Mucosa of gallbladder (tissue), 1 donor: ENCODE results near the gene TSC22D4. TPM values are rescaled to one million over a fixed set of nuclear protein-coding genes. Genes with fewer than 3 reads are reported as not detected.
"Not testable (repeated sequence)": the region's sequence is repeated elsewhere in the genome, so short reads cannot be mapped to it uniquely, and the experiment has no call there.

Experiments used
- DNase-seq: peaks from one replicate; pipeline ENCODE4 v3.0.0-alpha.2; 2020; ENCODE audit warnings: low spot score
- total RNA-seq: library from RNA; stranded (reverse); gene quantifications from one replicate; pipeline ENCODE4 v1.2.1, GENCODE V29; 2021
- donor health status: DM: no; HTN: no; CAD: no.

The TSC22D4 gene
- total RNA-seq, 1 donor from 2014 or later, result 78.2 TPM

DNA sequence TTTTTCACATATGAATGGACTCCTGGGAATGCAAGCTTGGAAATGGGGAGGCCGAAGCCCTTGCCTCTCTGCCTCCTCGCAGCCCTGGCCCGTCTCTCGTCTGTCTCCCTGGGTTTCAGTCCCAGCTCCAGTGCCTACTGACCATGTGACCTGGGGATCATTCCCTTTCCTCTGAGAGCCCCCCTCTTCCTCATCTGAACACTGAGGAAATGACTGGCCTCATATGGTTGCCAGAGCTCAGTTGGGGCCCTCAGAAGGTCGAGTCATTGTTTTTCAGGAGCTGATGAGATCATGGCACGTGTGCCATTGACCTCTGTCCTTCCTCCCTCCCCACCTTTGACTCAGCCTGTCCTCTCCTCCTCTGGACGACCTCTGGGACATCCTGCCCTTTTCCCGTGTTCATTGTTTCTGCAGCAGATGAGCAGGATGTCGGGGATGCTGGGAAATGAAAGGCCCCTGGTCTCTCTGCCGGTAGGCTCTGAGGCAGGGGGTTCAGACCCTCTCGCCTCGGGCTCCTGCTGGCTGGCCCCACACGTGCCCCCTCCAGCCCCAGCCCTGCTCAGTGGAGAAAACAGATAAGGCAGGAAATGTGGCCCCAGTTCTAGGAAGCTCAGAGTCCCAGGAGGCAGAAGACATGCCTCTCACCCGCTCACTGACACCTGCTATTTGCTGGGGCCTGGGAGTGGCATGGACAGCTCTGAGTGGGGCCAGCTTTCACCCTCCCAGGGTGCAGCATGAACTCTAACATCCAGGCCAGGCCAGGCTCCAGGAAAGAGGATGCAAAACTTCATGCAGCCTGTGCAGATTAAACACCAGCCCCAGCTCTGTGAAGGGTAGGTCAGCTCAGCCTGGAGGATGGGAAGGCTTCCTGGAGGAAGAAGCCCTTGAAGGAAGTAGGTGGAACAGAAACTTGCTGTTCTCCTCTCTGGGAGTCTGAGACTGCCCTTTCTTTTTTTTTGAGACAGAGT lies 34.4 kb downstream of the TSC22D4 start:
- DNase-seq, result no peak

- no peak for DNase-seq
Observed at GRCh38 chr7:100443096-100443840, 35.7 kb downstream of the TSC22D4 start.

- no peak for DNase-seq
Observed at GRCh38 chr7:100441641-100442535, 37.1 kb downstream of the TSC22D4 start.

DNA sequence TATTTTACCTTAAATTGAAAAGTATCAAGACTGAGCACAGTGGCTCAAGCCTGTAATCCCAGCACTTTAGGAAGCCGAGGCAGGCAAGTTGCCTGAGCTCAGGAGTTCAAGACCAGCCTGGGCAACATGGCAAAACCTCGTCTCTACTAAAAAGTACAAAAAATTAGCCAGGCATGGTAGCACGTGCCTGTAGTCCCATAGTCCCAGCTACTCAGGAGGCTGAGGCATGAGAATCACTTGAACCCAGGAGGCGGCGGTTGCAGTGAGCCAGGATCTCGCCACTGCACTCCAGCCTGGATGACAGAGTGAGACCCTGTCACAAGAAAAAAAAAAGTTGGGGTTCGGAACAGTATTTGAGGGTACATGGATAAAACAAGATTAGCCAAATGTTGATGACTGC lies 39.8 kb downstream of the TSC22D4 start:
- DNase-seq, result not testable (repeated sequence)

DNA sequence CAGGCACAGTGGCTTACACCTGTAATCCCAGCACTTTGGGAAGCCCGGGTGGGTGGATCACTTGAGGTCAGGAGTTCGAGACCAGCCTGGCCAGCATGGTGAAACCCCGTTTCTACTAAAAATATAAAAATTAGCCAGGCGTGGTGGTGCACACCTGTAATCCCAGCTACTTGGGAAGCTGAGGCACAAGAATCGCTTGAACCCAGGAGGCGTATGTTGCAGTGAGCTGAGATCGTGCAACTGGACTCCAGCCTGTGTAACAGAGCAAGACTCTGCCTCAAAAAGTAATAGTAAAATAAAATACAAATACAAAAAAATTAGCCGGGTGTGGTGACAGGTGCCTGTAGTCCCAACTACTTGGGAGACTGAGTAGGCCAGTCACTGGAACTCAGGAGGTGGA lies 40.3 kb downstream of the TSC22D4 start:
- DNase-seq, result not testable (repeated sequence)

GRCh38 chr7:100438172-100438571 lies 40.8 kb downstream of the TSC22D4 start:
- no peak for DNase-seq

GRCh38 chr7:100437150-100438100 lies 41.6 kb downstream of the TSC22D4 start:
- no peak for DNase-seq

GRCh38 chr7:100435401-100436304 lies 43.4 kb downstream of the TSC22D4 start:
- DNase-seq, result peak; percentile 34

GRCh38 chr7:100434297-100435144 lies 44.5 kb downstream of the TSC22D4 start:
- no peak for DNase-seq

GRCh38 chr7:100433592-100434296 lies 45.3 kb downstream of the TSC22D4 start:
- no peak for DNase-seq

DNA sequence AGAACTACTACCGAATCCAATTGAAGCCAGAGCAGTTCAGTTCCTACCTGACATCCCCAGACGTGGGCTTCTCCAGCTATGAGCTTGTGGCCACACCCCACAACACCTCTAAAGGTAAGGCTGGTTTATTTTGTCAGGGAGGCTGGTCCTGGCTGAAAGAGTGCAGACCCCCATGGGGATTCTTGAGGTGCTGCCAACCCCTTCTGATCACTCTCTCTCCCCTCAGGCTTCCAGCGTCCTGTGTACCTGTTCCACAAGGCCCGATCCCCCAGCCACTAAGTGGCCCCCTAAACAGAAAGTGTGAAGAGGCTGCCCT lies 45.8 kb downstream of the TSC22D4 start:
- no peak for DNase-seq

DNA sequence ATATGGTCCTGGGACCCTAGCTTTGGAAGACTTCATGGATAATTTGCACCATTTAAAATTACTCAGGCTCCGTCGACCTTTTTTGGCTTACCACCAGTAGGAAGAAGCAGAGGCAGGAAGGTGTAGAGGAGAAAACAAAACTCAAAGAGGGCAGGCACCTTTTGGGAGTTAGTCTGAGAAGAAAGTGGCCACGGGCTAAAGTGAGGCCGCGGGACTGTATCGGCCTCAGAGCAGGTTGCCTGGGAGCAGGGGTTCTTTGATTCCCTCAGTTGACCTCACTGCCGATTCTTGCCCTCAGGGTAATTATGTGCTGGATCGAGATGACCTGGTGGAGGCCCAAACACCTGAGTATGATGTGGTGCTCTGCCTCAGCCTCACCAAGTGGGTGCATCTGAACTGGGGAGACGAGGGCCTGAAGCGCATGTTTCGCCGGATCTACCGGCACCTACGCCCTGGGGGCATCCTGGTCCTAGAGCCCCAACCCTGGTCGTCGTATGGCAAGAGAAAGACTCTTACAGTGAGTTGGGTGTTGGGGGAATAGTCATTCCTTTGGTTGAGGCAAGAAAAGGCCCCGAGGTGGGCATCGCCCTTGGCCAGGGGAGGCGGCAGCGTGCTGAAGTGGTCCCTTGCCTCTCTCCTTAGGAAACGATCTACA lies 46.3 kb downstream of the TSC22D4 start:
- no peak for DNase-seq

GRCh38 chr7:100432053-100432452 lies 47.0 kb downstream of the TSC22D4 start:
- no peak for DNase-seq

DNA sequence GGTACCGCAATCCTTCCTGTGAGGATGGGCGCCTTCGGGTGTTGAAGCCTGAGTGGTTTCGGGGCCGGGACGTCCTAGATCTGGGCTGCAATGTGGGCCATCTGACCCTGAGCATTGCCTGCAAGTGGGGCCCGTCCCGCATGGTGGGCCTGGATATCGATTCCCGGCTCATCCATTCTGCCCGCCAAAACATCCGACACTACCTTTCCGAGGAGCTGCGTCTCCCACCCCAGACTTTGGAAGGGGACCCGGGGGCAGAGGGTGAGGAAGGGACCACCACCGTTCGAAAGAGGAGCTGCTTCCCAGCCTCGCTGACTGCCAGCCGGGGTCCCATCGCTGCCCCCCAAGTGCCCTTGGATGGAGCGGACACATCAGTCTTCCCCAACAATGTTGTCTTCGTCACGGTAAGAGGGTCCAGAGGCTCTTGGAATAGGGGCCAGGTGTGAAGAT lies 47.7 kb downstream of the TSC22D4 start:
- DNase-seq, result no peak

GRCh38 chr7:100430493-100431285 lies 48.3 kb downstream of the TSC22D4 start:
- DNase-seq, result no peak

GRCh38 chr7:100429637-100430492 lies 49.1 kb downstream of the TSC22D4 start, which contains the start of gene MEPCE:
MEPCE (plus strand) TSS chr7:100429831; CDS start chr7:100430019, 188 bp downstream.
- DNase-seq, result peak; percentile 96
